Esophagus muscularis mucosa (tissue), 4 donors: ENCODE data around the gene UBE2G2. TPM values are rescaled to one million over a fixed set of nuclear protein-coding genes. Genes with fewer than 3 reads are reported as not detected.

Experiments used
- DNase-seq: peaks from one replicate; pipeline ENCODE4 v3.0.0-alpha.2; 2017; ENCODE audit errors: extremely low spot score
- H3K27ac ChIP-seq, 4 donors: fragments of 200-600 bp; sonication (generic); replicated peaks in 1 of 4; 1 replicate in 3 of 4; 2 replicates in 1 of 4; pipeline ENCODE4 v1.5.1; 2016 to 2019; ENCODE audit warnings: mild to moderate bottlenecking in 1 of 4
- H3K27me3 ChIP-seq, 4 donors: fragments of 200-600 bp; sonication (generic); one replicate each; pipeline versions ENCODE4 v1.5.1 to v1.6.0; 2016 to 2019
- H3K36me3 ChIP-seq, 4 donors: fragments of 200-600 bp; sonication (generic); one replicate each; pipeline ENCODE4 v1.5.1; 2016 to 2019
- H3K4me1 ChIP-seq, 4 donors: fragments of 200-600 bp; sonication (generic); one replicate each; pipeline ENCODE4 v1.5.1; 2016 to 2019
- H3K4me3 ChIP-seq, 4 donors: fragments of 200-600 bp; sonication (generic); 1 replicate in 2 of 4; 2 replicates in 2 of 4; pipeline ENCODE4 v1.5.1; 2016 to 2019; ENCODE audit warnings: mild to moderate bottlenecking in 4 of 4, moderate library complexity in 1 of 4
- H3K9me3 ChIP-seq, 4 donors: fragments of 200-600 bp; sonication (generic); 1 replicate in 3 of 4; 2 replicates in 1 of 4; pipeline ENCODE4 v1.5.1; 2016 to 2019
- EP300 ChIP-seq: sonication (generic); formaldehyde crosslinking; IDR thresholded peaks from one replicate; pipeline ENCODE4 v1.6.1; 2017; ENCODE audit warnings: antibody characterized with exemption
- POLR2A ChIP-seq: fragments of 450-650 bp; IDR thresholded peaks from one replicate; pipeline ENCODE4 v1.6.1; 2017; ENCODE audit warnings: antibody characterized with exemption, moderate library complexity, mild to moderate bottlenecking, low read depth
- POLR2AphosphoS5 ChIP-seq, 2 donors: sonication (generic); formaldehyde crosslinking; IDR thresholded peaks; one replicate each; pipeline ENCODE4 v1.6.1; 2017; ENCODE audit warnings: antibody characterized with exemption in 2 of 2
- WGBS: methylation state at CpG from one replicate; pipeline ENCODE4 v1.1.5; 2018; 5-methylcytosine and 5-hydroxymethylcytosine counted together
- intact Hi-C: fragments of 100-400 bp; cut with DNase I; formaldehyde crosslinking; loops from one replicate; pipeline ENCODE4 v1.15.1; 2023
- total RNA-seq, 4 donors: library from RNA; depleted of rRNA; stranded (reverse); fragments of >200 nt; gene quantifications; one replicate each; pipeline versions ENCODE4 v1.1.0 to v1.2.1, GENCODE V29; 2016
- TF ChIP-seq, protein P1 (sequence below), 3 experiments: fragments of 200-600 bp in 2 of 3; fragments of 450-650 bp in 1 of 3; sonication (generic) in 2 of 3; IDR thresholded peaks; one replicate each; pipeline ENCODE4 v1.5.1; 2017 to 2019; ENCODE audit warnings: antibody characterized with exemption in 3 of 3, mild to moderate bottlenecking in 2 of 3, moderate library complexity in 1 of 3

Gene UBE2G2
- total RNA-seq, 4 donors from 2014 or later, result 74.4 to 174 (median 81.7) TPM

DNA sequence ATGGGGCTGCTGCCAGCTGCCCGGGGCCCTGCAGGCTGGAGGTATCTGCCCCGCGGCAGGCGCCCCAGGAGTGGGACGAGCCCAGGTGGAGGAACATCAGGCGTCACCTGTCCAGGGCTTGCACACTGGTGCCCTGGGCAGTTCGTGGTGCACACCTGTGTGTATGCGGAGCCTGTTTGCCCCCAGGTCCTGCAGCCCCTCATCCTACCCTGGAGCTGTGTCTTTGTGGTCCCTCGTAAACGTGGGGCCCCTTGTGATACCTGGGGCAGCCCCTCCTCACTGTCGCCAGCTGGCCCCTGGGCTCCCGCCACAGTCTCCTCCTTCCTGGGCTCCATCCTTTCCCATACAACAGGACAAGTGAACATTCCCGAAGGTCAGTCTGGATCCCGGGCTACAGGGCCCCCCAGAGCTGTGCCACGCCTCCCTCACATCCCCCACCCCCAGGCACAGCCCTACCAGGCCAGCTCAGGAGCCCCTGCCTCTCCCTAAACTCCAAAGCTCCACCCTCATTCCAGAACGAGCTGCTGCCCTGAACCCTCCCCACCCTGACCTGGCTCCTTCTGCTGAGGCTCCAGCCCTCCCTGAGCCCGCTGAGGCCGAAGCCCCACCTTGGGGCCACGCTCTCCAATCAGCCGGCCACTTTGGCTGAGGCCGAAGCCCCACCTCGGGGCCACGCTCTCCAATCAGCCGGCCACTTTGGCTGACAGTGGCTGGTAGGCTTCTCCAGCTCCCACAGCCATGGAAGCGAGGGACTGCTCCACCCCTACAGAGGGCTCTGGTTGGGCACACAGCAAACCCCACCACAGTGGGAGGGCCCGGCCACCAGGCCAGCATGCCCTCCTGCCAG lies 42.6 kb downstream of the UBE2G2 start:
- H3K4me1 ChIP-seq, result no peaks in the 10 kb centered on the region
- no peak for DNase-seq
- peaks cover 0 to 5% (median 0%) of the 10 kb centered on the region in 4 donors for H3K9me3 ChIP-seq
- 69% methylated on average over 18 of the region's 26 CpGs for WGBS
- intact Hi-C loops, result no loop called here
- H3K4me3 ChIP-seq, result no peak overlapping the region
- H3K27ac ChIP-seq, result no peak overlapping the region
- no peak for TF ChIP-seq EP300
- TF ChIP-seq, protein P1, sequence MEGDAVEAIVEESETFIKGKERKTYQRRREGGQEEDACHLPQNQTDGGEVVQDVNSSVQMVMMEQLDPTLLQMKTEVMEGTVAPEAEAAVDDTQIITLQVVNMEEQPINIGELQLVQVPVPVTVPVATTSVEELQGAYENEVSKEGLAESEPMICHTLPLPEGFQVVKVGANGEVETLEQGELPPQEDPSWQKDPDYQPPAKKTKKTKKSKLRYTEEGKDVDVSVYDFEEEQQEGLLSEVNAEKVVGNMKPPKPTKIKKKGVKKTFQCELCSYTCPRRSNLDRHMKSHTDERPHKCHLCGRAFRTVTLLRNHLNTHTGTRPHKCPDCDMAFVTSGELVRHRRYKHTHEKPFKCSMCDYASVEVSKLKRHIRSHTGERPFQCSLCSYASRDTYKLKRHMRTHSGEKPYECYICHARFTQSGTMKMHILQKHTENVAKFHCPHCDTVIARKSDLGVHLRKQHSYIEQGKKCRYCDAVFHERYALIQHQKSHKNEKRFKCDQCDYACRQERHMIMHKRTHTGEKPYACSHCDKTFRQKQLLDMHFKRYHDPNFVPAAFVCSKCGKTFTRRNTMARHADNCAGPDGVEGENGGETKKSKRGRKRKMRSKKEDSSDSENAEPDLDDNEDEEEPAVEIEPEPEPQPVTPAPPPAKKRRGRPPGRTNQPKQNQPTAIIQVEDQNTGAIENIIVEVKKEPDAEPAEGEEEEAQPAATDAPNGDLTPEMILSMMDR (IDR thresholded peaks at IDR 0.05), result no peak
- TF ChIP-seq POLR2A, result no peak
- TF ChIP-seq POLR2AphosphoS5 (IDR thresholded peaks at IDR 0.05), result no peak
- H3K36me3 ChIP-seq, result no peaks in the 10 kb centered on the region
- peaks cover 0 to 4% (median 0%) of the 10 kb centered on the region in 4 donors for H3K27me3 ChIP-seq

DNA sequence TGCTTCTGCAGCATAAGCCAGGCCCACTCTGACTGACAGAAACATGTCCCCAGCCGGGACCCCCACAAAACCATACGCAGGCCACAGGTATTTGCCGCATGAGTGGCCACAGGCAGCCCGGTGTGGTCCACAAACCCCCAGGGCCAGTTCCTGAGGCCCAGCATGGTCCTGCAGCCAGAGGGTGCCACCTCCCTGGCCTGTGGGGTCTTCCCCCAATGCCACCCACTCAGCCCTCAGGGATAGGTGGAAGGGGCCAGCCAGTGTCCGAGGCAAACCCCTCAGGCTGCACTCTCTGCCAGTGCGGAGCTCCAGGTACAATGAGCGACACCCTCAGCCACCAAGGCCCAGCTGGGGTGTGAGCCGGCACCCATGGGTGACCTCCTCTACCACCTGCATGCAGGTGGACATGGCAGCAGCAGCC lies 43.5 kb downstream of the UBE2G2 start:
- intact Hi-C loops, result no loop called here
- no peaks in the 10 kb centered on the region for H3K4me1 ChIP-seq
- H3K36me3 ChIP-seq, result no peaks in the 10 kb centered on the region
- H3K9me3 ChIP-seq, result peaks cover 0 to 5% (median 0%) of the 10 kb centered on the region in 4 donors
- DNase-seq, result no peak
- H3K27ac ChIP-seq, result no peak overlapping the region
- no peak overlapping the region for H3K4me3 ChIP-seq
- WGBS, result 91% methylated on average over 4 of the region's 8 CpGs
- peaks cover 0 to 4% (median 0%) of the 10 kb centered on the region in 4 donors for H3K27me3 ChIP-seq
- TF ChIP-seq POLR2A, result no peak
- TF ChIP-seq, protein P1 (IDR thresholded peaks at IDR 0.05), result no peak
- TF ChIP-seq EP300, result no peak
- TF ChIP-seq POLR2AphosphoS5 (IDR thresholded peaks at IDR 0.05), result no peak

DNA sequence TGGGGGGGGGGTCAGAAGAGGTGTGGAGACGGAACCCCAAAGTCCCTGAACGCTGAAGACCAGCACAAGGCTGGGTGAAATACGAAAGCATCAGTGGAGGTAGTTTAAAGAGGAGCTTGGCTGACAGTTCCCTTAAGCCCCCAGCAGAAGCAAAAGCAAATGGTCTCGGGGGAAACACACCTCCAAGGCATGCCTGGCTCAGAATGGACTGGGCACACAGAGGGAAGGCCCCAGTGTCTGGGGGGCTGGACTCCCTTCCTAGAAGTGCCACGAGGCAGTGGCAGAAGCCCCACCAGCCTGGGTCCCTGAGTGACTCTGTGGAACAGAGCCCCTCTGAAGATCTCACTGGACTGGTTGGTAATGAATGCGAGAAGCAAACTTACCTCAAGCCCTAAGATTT lies 43.9 kb downstream of the UBE2G2 start:
- TF ChIP-seq POLR2A, result no peak
- no peak for TF ChIP-seq EP300
- TF ChIP-seq, protein P1 (IDR thresholded peaks at IDR 0.05), result no peak
- TF ChIP-seq POLR2AphosphoS5 (IDR thresholded peaks at IDR 0.05), result no peak
- Histone ChIP-seq H3K27me3 (peaks cover 0 to 5% (median 0%) of the 10 kb centered on the region in 4 donors), H3K4me1 (no peaks in the 10 kb centered on the region), H3K27ac (no peak overlapping the region), H3K4me3 (no peak overlapping the region), H3K9me3 (peaks cover 0 to 5% (median 0%) of the 10 kb centered on the region in 4 donors), H3K36me3 (no peaks in the 10 kb centered on the region)
- WGBS, result 85% methylated on average over 5 of the region's 6 CpGs
- intact Hi-C loops, result no loop called here
- no peak for DNase-seq

DNA sequence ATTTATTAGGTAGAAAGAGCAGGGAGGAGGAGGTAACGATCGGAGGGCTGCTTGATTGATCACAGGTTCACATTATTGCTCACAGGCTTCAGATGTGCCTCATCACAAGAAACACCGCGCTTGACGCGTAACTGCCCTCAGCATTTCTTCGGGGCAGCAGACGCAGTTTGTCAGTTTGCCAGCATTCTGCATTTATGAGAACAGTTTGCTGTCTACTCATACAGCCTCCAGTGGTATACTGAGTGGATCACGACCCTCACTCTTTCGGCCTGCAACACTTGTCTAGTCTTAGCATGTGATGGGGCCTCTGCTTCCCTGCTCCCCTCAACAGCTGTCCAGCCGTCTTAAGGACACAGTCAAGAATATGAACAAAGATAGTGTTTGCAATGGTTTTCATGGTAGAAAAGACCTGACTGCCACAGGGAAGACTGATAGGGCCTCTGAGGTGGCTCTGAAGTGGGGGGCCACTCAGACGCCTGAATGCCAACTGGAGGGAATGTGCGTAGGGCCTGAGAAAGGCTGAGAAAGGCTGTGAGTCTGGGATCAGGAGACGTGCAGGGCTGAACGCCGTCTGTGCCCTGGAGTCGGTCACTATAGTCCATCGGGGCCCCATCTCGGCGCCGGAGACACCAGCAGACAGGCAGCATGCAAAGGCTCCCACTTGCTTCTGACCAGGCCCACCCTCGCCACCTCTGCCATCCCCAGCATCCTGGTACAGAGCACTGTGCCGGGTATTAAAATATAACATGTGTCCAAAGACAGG lies 45.0 kb downstream of the UBE2G2 start:
- Histone ChIP-seq H3K36me3 (no peaks in the 10 kb centered on the region), H3K4me1 (no peaks in the 10 kb centered on the region), H3K9me3 (peaks cover 0 to 5% (median 0%) of the 10 kb centered on the region in 4 donors), H3K27me3 (peaks cover 0 to 16% (median 0%) of the 10 kb centered on the region in 4 donors), H3K27ac (no peak overlapping the region), H3K4me3 (no peak overlapping the region)
- 87% methylated on average over 23 of the region's 23 CpGs for WGBS
- intact Hi-C loops, result no loop called here
- DNase-seq, result no peak
- TF ChIP-seq EP300 (no peak), POLR2A (no peak), POLR2AphosphoS5 (IDR thresholded peaks at IDR 0.05) (no peak)
- TF ChIP-seq, protein P1 (IDR thresholded peaks at IDR 0.05), result no peak
